SH-SY5Y (cell line): ENCODE measurements around the gene NCBP2.

Experiments
- GATA2 ChIP-seq: IDR thresholded peaks from 2 replicates; pipeline ENCODE4 v1.6.1; 2011; ENCODE audit warnings: mild to moderate bottlenecking, low read depth, low read length
- GATA3 ChIP-seq: IDR thresholded peaks from 2 replicates; pipeline ENCODE4 v1.6.1; 2011; ENCODE audit warnings: low read depth, mild to moderate bottlenecking, low read length, moderate library complexity

DNA sequence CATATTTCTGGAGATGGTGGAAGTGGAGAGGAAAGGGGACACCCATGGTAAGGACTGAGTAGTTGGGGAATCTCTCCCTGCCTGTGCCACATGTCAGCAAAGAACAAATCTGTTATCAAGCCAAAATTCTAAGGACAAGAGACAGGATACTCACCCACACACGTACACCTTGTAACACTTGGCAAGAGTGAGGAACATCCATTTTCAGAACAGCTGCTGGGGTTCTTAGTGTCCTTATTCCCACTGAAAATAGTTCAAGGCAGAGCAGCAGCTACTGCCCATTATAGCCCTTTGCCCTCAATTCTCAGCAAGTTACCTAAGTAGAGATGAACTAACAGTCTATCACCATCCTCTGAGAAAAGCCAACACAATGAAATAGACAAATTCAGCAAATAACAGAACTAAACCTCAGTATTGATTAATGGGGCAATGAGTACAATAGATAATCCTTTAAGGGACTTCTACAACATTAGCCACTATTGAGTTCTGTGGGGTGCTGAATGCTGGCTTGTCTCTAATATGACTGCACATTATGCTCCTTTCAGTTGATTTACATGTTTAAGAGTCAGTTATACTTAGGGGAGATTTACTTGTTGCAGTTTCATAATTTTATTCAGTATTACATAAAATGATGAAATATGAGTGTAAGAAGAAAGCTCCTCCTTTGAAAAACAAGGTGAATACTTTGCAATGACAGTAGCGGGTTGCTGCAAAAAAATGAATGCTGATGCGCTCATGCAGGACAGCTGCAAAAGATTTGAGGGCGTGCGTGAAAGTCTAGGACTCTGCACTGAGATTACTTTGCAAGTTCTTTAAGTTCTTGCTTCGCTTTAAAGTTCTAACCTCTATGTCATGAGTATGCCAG lies 52.3 kb downstream of the NCBP2 start:
- TF ChIP-seq GATA3 (no peak), GATA2 (no peak)
